Stimulated activated CD8-positive, alpha-beta memory T cell treated with anti-CD3 and anti-CD28 coated beads, Interleukin-4, amount 100 ng/mL, for 4 hours (primary cell): ENCODE measurements around the gene NMS.

Experiments
- DNase-seq, 2 donors: peaks; one replicate each; pipeline ENCODE4 v3.0.0-alpha.2; 2020; ENCODE audit warnings: low read depth in 2 of 2, low spot score in 1 of 2

NMS gene

DNA sequence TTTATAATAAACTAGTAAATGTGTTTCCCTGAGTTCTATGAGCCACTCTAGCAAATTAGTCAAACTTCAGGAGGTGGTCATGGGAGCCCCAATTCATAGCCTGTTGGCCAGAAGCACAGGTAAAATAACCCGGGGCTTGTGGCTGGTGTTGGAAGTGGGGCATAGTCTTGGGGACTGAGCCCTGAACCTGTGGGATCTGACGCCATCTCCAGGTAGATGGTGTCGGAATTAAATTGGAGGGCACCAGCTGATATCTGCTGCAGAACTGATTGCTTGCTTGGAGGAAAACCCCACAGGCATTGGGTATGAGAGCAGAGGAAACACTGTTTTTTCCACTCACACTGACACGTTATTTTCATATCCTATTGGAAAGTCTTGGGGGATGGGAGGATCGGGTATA lies 14.1 kb downstream of the NMS start:
- no peak for DNase-seq

DNA sequence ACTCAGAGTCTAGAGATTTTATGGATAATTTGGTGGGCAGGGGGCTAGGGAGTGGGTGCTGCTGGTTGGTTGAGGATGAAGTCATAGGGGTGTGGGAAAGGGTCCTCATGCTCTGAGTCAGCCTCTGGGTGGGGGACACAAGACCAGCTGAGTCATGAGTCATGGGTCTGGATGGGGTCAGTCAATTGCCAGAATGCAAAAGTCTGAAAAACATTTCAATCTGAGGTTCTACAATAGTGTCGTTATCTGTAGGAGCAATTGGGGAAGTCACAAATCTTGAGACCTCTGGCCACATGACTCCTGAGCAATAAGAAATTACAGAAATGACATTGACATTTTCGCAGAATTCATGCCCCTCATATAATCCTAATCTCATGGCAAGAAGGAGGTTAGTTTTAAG lies 15.1 kb downstream of the NMS start:
- no peak for DNase-seq

DNA sequence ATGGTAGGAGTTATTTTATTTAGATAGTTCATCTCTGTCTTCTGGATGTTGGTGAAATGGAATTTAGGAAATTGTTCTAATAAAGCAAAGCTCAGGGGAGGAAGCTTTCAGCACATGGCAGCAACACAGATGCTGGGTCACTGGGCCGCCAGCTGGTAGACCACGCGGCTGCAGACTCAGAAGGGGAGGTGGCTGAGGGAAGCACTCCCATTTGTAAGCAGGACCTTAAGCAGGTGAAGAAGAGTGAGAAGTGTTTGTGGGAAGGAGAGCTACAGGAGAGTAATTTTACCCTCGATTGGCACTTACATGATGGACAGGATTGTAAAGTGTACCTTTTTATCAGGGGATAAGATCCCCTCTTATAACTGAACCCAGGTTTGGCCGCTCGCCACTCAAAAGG lies 24.4 kb downstream of the NMS start:
- no peak for DNase-seq

DNA sequence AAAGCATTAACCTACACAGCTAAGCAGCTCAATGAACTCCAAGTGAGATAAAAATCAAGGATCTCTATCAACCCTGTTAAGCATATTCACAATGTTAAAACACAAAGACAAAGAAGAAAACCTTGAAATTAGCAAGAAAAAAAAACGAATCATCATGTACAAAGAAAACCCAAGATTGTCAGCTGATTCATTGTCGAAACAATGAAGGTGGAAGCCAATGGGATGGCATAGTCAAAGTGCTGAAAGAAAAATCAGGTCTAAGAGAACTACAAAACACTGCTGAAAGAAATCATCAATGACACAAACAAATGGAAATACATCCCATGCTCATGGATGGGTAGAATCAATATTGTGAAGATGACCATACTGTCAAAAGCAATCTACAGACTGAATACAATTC lies 32.5 kb downstream of the NMS start:
- no peak for DNase-seq

DNA sequence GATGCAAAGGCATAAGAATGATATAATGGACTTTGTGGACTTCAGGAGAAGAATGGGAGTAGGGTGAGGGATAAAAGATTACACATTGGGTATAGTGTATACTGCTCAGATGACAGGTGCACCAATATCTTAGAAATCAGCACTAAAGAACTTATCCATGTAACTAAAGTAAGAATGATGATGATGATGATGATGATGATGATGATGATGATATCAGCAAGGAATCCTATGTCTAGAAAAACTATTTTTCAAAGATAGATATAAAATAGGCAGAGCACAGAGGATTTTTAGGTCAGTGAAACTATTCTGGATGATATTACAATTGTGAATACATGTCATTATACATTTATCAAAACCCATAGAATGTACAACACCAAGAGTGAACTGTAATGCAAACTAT lies 34.3 kb downstream of the NMS start:
- DNase-seq = no peak

DNA sequence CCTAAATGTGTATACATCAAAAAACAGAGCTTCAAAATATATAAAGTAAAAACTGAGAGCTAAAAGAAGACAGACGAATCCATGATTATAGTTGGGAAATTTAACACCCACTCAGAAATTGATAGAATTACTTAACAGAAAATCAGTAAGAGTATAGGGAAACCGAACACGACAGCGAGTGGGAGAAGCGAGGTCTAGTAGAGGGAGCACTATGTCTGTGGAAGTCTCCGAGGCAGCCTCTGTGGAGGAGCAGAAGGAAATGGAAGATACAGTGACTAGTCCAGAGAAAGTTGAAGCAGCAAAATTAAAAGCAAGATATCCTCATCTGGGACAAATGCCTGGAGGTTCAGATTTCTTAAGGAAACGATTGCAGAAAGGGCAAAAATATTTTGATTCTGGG lies 38.8 kb downstream of the NMS start:
- no peak for DNase-seq

DNA sequence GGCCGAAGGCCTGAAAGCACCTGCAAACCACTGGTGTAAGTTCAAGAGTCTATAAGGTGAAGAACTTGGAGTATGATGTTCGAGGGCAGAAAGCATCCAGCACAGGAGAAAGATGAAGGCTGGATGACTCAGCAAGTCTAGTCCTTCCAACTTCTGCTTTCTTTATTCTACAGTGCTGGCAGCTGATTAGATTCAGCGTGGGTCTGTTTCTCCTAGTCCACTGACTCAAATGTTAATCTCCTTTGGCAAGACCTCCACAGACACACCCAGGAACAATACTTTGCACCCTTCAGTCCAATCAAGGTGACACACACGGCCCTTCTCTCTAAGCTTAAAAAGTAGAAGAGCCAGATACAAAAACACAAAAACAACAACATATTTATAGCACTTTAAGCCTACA lies 43.4 kb downstream of the NMS start:
- DNase-seq = no peak

DNA sequence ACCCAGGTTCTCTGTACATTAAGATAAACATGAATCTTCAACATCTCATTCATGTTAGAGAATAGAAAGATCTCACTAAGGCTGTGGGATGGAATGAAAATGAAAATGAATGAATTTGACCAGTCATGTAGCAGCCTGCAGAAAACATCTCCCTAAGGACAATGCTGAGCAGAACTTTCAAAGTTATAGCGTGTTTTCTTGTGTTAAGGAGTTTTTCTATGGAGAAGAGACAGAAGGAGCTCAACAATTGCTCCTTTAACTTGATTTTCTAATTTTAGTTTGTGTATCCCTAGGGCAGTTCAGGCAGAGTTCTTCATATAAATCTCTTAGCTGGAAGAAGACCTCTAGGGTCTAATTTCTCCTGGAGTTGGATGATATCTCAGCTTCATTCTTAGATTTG lies 47.3 kb downstream of the NMS start:
- no peak for DNase-seq

DNA sequence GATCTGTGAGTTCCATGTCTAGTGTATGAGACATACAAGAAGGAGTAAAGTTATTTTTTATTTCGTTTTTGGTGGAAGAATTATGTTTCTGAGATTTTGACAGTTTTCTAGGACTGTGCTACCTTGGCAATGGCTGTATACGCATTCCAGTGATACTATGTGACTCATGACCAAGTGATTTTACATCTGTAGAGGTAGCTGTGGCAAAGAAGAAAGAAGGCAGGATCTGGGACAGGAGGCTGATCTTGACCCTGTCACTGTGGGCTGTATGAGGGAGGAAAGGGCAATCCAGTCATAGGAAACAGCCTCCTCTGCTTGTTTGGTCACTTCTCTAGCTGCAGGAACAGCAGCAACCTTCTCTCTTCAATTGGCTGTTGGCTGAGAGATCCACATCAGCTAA lies 48.5 kb downstream of the NMS start:
- no peak for DNase-seq

DNA sequence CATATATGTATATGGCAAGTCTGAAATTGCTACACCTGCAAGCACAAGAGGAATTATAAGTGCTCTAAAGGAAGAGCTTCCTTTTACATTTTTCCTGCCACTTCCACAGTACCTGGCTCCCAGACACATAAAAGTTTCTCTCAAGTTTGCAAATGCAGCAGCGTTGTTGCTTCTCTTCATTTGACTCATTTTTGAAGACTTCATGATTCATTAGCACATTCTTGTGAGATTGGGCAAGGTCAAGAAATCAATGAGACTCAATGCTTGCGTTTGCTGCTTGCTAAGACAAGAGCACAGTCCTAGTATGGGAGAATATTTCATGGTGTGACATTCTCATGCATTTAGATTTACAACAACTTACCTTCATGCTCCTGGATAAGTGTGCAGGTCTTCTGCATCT lies 49.9 kb downstream of the NMS start:
- DNase-seq = no peak

DNA sequence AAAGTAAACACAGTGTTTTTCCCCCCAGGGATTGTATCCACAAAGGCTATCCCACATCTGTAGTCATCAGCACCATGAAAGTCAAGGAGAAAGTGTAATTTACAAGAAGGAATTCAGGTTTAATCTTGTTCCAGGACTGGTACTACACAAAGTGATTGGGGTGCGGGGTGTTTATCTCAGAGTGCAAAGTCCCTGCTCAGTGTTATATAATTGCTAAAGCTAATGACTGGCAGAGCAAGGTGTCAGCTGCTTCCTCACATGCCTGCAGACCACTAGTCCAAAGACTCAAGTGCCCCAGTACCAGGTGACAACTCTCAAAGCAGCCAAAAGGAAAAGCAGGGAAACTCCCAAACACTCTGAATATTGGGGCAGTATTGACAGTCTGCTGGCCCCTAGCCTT lies 52.1 kb downstream of the NMS start:
- DNase-seq = no peak

DNA sequence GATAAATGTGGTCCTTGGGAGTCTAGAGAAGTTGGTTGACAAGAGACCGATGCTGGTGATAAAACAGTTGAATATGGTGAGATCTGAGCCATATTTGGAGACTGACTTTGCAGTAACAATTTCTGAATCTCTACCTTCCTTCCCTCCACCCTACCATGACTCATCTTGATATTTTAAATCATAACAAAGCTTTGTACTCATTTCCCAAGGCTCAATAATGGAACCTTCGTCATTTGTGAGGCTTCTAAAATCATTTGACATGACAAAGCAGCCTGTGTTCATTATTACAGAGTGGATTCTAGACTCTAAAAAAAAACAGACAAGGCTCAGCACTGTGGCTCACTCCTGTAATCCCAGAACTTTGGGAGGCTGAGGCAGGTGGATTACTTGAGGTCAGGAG lies 54.0 kb downstream of the NMS start:
- no peak for DNase-seq

DNA sequence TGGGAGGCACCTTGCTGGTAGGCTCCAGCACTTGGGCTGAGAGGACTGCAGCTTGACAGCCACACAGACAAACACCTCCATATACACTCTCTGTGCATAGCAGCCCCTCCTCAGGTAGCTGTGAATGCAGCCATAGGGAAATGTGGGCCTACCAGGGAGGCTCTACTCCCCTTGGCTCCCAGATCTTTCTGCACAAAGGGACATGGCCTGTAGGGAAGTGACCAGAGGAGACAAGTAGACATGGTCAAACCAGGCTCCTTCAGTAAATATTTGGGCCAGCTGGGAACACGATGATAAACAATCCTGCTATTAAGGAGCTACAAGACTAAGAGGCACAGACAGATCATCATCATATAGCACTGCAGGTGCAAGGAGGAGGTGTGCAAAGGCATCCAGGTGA lies 56.6 kb downstream of the NMS start:
- DNase-seq = no peak

DNA sequence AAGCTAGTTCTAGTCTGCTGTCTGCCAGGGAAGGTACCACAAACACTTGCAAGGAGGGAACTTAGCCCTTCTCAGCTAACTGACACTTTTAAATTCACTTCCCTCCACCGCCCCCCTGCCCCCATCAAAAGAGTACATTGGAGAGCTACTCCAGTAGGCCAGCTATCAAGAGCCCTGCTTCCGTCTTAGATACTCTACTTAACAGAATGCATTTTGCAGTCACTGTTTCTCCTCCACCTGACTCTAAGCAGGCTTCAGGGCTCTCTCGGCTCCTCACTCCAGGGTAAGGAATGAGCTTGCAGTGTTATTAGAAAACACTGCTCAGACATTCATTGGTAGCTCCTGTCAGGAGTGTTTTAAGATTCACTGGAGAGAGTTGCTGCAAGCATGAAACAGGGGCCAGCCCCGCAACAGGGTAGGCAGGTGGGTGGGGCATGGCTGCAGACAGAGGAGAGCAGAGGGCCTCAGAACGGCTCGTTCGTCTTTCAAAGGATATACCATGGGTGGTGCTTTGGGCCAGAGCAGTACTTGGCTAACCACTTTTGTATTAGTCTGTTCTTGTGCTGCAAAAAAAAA lies 57.2 kb downstream of the NMS start:
- DNase-seq = no peak

DNA sequence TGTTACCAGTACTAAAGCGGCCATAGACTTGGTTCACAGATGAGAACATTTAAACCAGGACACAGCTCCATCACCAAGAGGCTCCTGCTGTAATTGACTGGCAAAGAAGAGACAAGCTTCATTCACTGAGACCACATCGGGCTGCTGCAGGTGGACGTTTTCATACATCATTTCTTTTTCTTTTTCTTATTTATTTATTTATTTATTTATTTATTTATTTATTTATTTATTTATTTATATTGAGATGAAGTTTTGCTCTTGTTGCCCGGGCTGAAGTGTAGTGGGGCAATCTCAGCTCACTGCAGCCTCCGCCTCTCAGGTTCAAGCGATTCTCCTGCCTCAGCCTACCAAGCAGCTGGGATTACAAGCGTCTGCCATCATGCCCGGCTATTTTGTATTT lies 58.9 kb downstream of the NMS start:
- no peak for DNase-seq

DNA sequence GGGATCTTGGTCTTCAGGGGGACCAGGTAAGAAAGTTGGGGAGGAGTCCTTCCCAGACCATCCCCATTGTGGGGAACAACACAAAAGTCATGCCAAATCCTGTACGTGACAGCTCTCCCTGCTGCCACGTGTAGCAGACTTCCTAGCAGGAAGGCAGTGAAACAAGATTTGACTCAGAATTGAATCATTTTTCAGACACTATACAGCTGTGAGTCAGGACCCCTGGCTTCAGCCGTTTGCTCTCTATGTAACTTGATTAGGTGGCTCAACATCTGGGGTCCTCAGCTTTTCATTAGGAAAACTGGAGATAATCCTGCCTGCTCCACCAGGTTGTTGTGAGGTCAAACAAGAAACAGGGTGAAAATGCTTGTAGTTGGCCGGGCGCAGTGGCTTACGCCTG lies 59.6 kb downstream of the NMS start:
- DNase-seq = no peak
